Endothelial cell of umbilical vein (primary cell): ENCODE results near the gene BACH2. TPM values are rescaled to one million over a fixed set of nuclear protein-coding genes. Genes with fewer than 3 reads are reported as not detected.

Experiments used
- BruUV-seq: library from RNA; stranded (reverse); fragments of 400-500 nt; replicated peaks from 2 replicates; lab custom pipeline; 2021; lab: Mats Ljungman, UMichigan
- CTCF ChIA-PET: fragments of 300-600, 350-600 bp; sonication (Branson Sonifier 250); formaldehyde crosslinking; loops from one replicate; lab custom pipeline; 2021; ENCODE audit warnings: antibody characterized with exemption, inconsistent platforms; lab: Charles Lee
- POLR2A ChIA-PET: fragments of 300-600, 350-600 bp; sonication (Branson Sonifier 250); formaldehyde crosslinking; loops from one replicate; lab custom pipeline; 2021; ENCODE audit warnings: antibody characterized with exemption, inconsistent platforms; lab: Charles Lee
- DNase-seq: peaks from one replicate; pipeline ENCODE4 v3.0.0-alpha.2; 2011; ENCODE audit warnings: low read depth, low spot score
- FAIRE-seq: peaks from 2 replicates; lab custom pipeline; 2011; peaks lifted over from hg19 to GRCh38; lab: Jason Lieb, UNC
- H2AFZ ChIP-seq: 2 replicates; pipeline ENCODE4 v1.6.0; 2012; ENCODE audit warnings: low read depth, low read length, control low read depth, inconsistent platforms
- H3K27ac ChIP-seq: 2 replicates; pipeline ENCODE4 v1.5.1; 2011; ENCODE audit warnings: low read depth, mild to moderate bottlenecking, control low read depth, low read length, moderate library complexity; ENCODE audit not compliant: insufficient read depth
- H3K27me3 ChIP-seq, 2 experiments: 2 replicates each; pipeline versions ENCODE4 v1.6.0 to v1.6.1; 2011; ENCODE audit warnings: low read length in 2 of 2, mixed read lengths in 1 of 2; ENCODE audit not compliant: control insufficient read depth in 2 of 2, insufficient read depth in 2 of 2
- H3K36me3 ChIP-seq, 2 experiments: 2 replicates in 1 of 2; 3 replicates in 1 of 2; pipeline ENCODE4 v1.5.1; 2011; ENCODE audit warnings: low read length in 2 of 2, mild to moderate bottlenecking in 1 of 2, moderate library complexity in 1 of 2; ENCODE audit not compliant: control insufficient read depth in 2 of 2, insufficient read depth in 2 of 2; ENCODE audit errors: extremely low read depth in 1 of 2
- H3K4me1 ChIP-seq: 3 replicates; pipeline ENCODE4 v1.5.1; 2011; ENCODE audit warnings: mild to moderate bottlenecking, low read length; ENCODE audit not compliant: control insufficient read depth, insufficient read depth; ENCODE audit errors: extremely low read depth
- H3K4me2 ChIP-seq: 2 replicates; pipeline ENCODE4 v1.6.1; 2011; ENCODE audit warnings: low read length, control low read depth, mixed read lengths; ENCODE audit not compliant: insufficient read depth
- H3K4me3 ChIP-seq, 3 experiments: fragments of 200-600 bp in 1 of 3; sonication (generic), shearing (Covaris generic) in 1 of 3; replicated peaks in 1 of 3; 2 replicates each; pipeline ENCODE4 v1.5.1; 2011 to 2016; ENCODE audit warnings: control low read depth in 3 of 3, low read length in 3 of 3, mild to moderate bottlenecking in 2 of 3, inconsistent platforms in 1 of 3, low read depth in 1 of 3, moderate library complexity in 1 of 3; ENCODE audit not compliant: insufficient read depth in 1 of 3
- H3K79me2 ChIP-seq: 2 replicates; pipeline ENCODE4 v1.6.0; 2012; ENCODE audit warnings: low read length, inconsistent platforms; ENCODE audit not compliant: control insufficient read depth, insufficient read depth
- H3K9ac ChIP-seq: replicated peaks from 2 replicates; pipeline ENCODE3; 2011; ENCODE audit warnings: low read length, control low read depth; ENCODE audit not compliant: insufficient read depth; ENCODE audit errors: extremely low read depth
- H3K9me1 ChIP-seq: replicated peaks from 3 replicates; pipeline ENCODE4 v1.6.0; 2011; ENCODE audit warnings: mild to moderate bottlenecking, low read length; ENCODE audit not compliant: control insufficient read depth, insufficient read depth; ENCODE audit errors: extremely low read depth
- H3K9me3 ChIP-seq: replicated peaks from 2 replicates; pipeline ENCODE4 v1.5.1; 2012; ENCODE audit warnings: low read length, inconsistent platforms; ENCODE audit not compliant: control insufficient read depth, insufficient read depth
- H4K20me1 ChIP-seq: replicated peaks from 2 replicates; pipeline ENCODE3; 2011; ENCODE audit warnings: mild to moderate bottlenecking, low read length; ENCODE audit not compliant: control insufficient read depth, insufficient read depth; ENCODE audit errors: extremely low read depth
- CTCF ChIP-seq, 2 donors: IDR thresholded peaks; 1 replicate in 1 of 2; 2 replicates in 1 of 2; pipeline ENCODE4 v1.5.1; 2011; ENCODE audit warnings: low read length in 2 of 2, mild to moderate bottlenecking in 2 of 2, moderate library complexity in 2 of 2, control low read depth in 1 of 2, inconsistent platforms in 1 of 2, low read depth in 1 of 2; ENCODE audit not compliant: insufficient read depth in 1 of 2; ENCODE audit errors: extremely low read depth in 1 of 2
- GATA2 ChIP-seq: IDR thresholded peaks from 2 replicates; pipeline ENCODE4 v1.7.0; 2011; ENCODE audit warnings: low read depth, mild to moderate bottlenecking, moderate library complexity, mixed read lengths, low read length; ENCODE audit not compliant: insufficient read length, insufficient read depth
- MAX ChIP-seq: IDR thresholded peaks from 2 replicates; pipeline ENCODE4 v1.6.1; 2011; ENCODE audit not compliant: insufficient read depth, insufficient read length
- MYC ChIP-seq: IDR thresholded peaks from one replicate; pipeline ENCODE4 v1.6.1; 2011; ENCODE audit warnings: mild to moderate bottlenecking, low read depth, low read length
- POLR2A ChIP-seq: IDR thresholded peaks from 2 replicates; pipeline ENCODE4 v1.6.1; 2012; ENCODE audit warnings: low read depth, mild to moderate bottlenecking, control low read depth, low read length
- POLR2AphosphoS5 ChIP-seq: IDR thresholded peaks from 2 replicates; pipeline ENCODE4 v1.6.1; 2012; ENCODE audit warnings: low read depth, mild to moderate bottlenecking, control low read depth, low read length, moderate library complexity; ENCODE audit not compliant: insufficient read depth
- dilution Hi-C: fragments of 300-500 bp; cut with MboI; formaldehyde crosslinking; loops from one replicate; pipeline ENCODE4 v1.15.0; 2019; ENCODE audit warnings: low sequenced_read_pairs; ENCODE audit not compliant: extremely low pct_ligation_motif_present
- intact Hi-C: fragments of 100-400 bp; cut with micrococcal nuclease; formaldehyde crosslinking; loops from one replicate; pipeline ENCODE4 v1.10.0; 2022
- polyA plus RNA-seq, 4 experiments: library from polyadenylated mRNA; depleted of rRNA in 3 of 4; stranded (reverse) in 3 of 4; unstranded in 1 of 4; fragments of >200 nt; gene quantifications; 2 replicates each; pipeline versions ENCODE4 v1.2.1 to v1.2.3, GENCODE V29; 2011 to 2012; ENCODE audit warnings: missing spikeins in 1 of 4
- total RNA-seq: library from RNA; stranded (reverse); gene quantifications from 2 replicates; pipeline ENCODE4 v1.2.3, GENCODE V29; 2021

Gene BACH2
- total and polyA plus RNA-seq, 2 donors (not counting 3 experiments of a cell fraction or from before 2014, with no cell fraction given), result 1.7 to 5.6 TPM

- BruUV-seq, result no TSS peak
- Histone ChIP-seq H3K4me1 (no peaks in the 10 kb centered on the region), H3K9me1 (no peaks in the 10 kb centered on the region), H3K79me2 (no peaks in the 10 kb centered on the region), H3K36me3 (no peaks in the 10 kb centered on the region), H3K9ac (no peak overlapping the region), H2AFZ (no peak overlapping the region), H4K20me1 (no peaks in the 10 kb centered on the region), H3K27me3 (peaks cover 0 to 11% of the 10 kb centered on the region in 2 experiments), H3K27ac (no peak overlapping the region), H3K9me3 (no peaks in the 10 kb centered on the region), H3K4me3 (no peak overlapping the region), H3K4me2 (no peak overlapping the region)
- dilution Hi-C loops (no loop called here), intact Hi-C loops (no loop called here)
- FAIRE-seq (no peak), DNase-seq (no peak)
- no peak for TF ChIP-seq GATA2
- no peak for TF ChIP-seq MYC
- no peak for TF ChIP-seq POLR2AphosphoS5
- ChIA-PET POLR2A (no interaction called here), CTCF (no interaction called here)
Measured at GRCh38 chr6:90269334-90269733, 27.3 kb downstream of the BACH2 start.

- ChIA-PET POLR2A (no interaction called here), CTCF (no interaction called here)
- dilution Hi-C loops (no loop called here), intact Hi-C loops (no loop called here)
- no peaks in the 10 kb centered on the region for H4K20me1 ChIP-seq
- H2AFZ ChIP-seq, result no peak overlapping the region
- H3K4me2 ChIP-seq, result no peak overlapping the region
- H3K9ac ChIP-seq, result no peak overlapping the region
- peaks cover 0 to 9% of the 10 kb centered on the region in 2 experiments for H3K27me3 ChIP-seq
- TF ChIP-seq MAX (no peak), POLR2AphosphoS5 (no peak), MYC (no peak), CTCF (IDR thresholded peaks at IDR 0.05; ENCODE audit: extremely low read depth in 1 of 2, insufficient read depth in 1 of 2, low read depth in 1 of 2, low read length in 2 of 2) (no peak), GATA2 (no peak), POLR2A (no peak)
- H3K4me1 ChIP-seq, result no peaks in the 10 kb centered on the region
- no peak overlapping the region for H3K4me3 ChIP-seq
- DNase-seq (no peak), FAIRE-seq (no peak)
- H3K79me2 ChIP-seq, result no peaks in the 10 kb centered on the region
- H3K9me3 ChIP-seq, result no peaks in the 10 kb centered on the region
- no peaks in the 10 kb centered on the region for H3K36me3 ChIP-seq
- no peaks in the 10 kb centered on the region for H3K9me1 ChIP-seq
- H3K27ac ChIP-seq, result no peak overlapping the region
- no TSS peak for BruUV-seq
Measured at GRCh38 chr6:90268178-90268577, 28.5 kb downstream of the BACH2 start.
